Measurements from ENCODE around the gene PTPN3. TPM values are rescaled to one million over a fixed set of nuclear protein-coding genes. Genes with fewer than 3 reads are reported as not detected.
"Not testable (repeated sequence)": the region's sequence is repeated elsewhere in the genome, so short reads cannot be mapped to it uniquely, and the experiment has no call there.

The PTPN3 gene, protein sequence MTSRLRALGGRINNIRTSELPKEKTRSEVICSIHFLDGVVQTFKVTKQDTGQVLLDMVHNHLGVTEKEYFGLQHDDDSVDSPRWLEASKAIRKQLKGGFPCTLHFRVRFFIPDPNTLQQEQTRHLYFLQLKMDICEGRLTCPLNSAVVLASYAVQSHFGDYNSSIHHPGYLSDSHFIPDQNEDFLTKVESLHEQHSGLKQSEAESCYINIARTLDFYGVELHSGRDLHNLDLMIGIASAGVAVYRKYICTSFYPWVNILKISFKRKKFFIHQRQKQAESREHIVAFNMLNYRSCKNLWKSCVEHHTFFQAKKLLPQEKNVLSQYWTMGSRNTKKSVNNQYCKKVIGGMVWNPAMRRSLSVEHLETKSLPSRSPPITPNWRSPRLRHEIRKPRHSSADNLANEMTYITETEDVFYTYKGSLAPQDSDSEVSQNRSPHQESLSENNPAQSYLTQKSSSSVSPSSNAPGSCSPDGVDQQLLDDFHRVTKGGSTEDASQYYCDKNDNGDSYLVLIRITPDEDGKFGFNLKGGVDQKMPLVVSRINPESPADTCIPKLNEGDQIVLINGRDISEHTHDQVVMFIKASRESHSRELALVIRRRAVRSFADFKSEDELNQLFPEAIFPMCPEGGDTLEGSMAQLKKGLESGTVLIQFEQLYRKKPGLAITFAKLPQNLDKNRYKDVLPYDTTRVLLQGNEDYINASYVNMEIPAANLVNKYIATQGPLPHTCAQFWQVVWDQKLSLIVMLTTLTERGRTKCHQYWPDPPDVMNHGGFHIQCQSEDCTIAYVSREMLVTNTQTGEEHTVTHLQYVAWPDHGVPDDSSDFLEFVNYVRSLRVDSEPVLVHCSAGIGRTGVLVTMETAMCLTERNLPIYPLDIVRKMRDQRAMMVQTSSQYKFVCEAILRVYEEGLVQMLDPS
- polyA plus RNA-seq (15.9 to 20.6 TPM (median 19.9 TPM) in 3 replicates), polyA minus RNA-seq (24.3 to 36.2 TPM (median 33.0 TPM) in 3 replicates)
- 8.3 TPM for polyA plus RNA-seq (2011; ENCODE audit: low read depth)
- 15.4 and 21.3 TPM in 2 replicates for polyA plus RNA-seq (2011; cell fraction: cytosol; rRNA removed)
- polyA plus RNA-seq (2011; cell fraction: nucleus; rRNA removed), result 34.5 and 35.5 TPM in 2 replicates
- 13.4 and 15.9 TPM in 2 replicates for polyA plus RNA-seq (2012; ENCODE audit: low replicate concordance)
- polyA minus RNA-seq (2011; cell fraction: cytosol; rRNA and poly(A)+ RNA removed), result 17.8 TPM
- polyA minus RNA-seq (2011; cell fraction: nucleus; rRNA and poly(A)+ RNA removed), result 23.1 and 35.5 TPM in 2 replicates

DNA sequence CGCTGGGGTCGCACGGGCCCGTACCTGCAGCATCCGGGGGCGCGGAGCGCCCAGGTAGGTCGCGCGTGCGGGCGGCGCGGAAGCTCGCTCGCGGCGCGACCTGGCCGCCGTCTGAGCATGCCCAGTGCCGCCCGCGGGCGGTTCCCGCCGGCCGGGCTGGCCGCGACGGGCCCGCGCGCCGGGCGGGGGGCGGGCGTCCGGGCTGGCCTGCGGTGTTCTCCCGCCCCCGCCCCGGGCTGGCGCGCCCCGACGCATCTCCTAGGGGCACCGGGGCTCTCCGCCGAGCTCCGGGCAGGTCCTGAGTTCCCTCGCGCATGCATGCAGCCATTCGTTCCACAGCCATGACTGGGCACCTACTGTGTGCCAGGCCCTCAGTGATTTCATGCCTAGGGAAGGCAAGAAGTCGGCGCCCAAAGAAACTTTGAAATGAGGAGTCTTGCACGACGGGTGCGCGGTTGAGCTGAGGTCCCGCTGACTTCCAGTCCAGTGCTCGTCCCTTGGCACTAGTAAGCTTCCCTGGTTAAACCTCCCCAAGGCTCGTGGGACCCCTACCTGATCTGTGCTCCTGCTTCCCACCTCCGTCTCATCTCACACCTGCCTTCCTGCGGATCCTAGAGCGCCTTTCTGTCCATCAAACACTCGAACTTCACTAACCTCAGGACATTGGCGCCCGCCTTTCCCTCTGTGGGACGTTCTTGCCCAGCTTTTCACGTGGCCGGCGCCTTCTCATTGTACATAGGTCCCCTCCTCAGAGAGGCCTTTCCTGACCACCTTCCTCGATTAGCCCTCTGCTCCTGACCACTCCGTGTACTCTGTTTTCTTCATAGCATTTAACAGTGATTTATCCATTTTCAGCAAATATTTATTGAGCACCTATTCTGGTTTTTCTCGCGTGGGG is at the start of gene PTPN3:
PTPN3 (minus strand) TSS at position 113 of the 898 bp plus-strand sequence. CDS start 34,873 bp downstream, outside the sequence.
- dilution Hi-C loops (cut with MboI; ENCODE audit: extremely low pct_ligation_motif_present, low sequenced_read_pairs), result no loop called here
- no peaks in the 10 kb centered on the region for H3K9me3 ChIP-seq (ENCODE audit: control insufficient read depth, low read depth, low read length)
- H4K20me1 ChIP-seq (ENCODE audit: control insufficient read depth, extremely low read depth, insufficient read depth, low read length), result no peaks in the 10 kb centered on the region
- H3K79me2 ChIP-seq (ENCODE audit: control insufficient read depth, insufficient read depth, low read length), result peaks cover 42% of the 10 kb centered on the region
- peaks cover 4 to 14% of the 10 kb centered on the region in 2 experiments for H3K36me3 ChIP-seq (ENCODE audit: control insufficient read depth in 2 of 2, extremely low read depth in 1 of 2, insufficient read depth in 2 of 2, low read length in 2 of 2)
- peak within 1 kb of the TSS; percentile 71 for H3K27ac ChIP-seq (ENCODE audit: control insufficient read depth, insufficient read depth, low read length)
- peaks cover 3% of the 10 kb centered on the region for H3K9me1 ChIP-seq (ENCODE audit: control insufficient read depth, extremely low read depth, insufficient read depth, low read length)
- peak within 1 kb of the TSS; percentile 77 for H3K9ac ChIP-seq (ENCODE audit: control insufficient read depth, extremely low read depth, insufficient read depth, low read length)
- FAIRE-seq (peak; percentile 29), DNase-seq (ENCODE audit: low read depth, low spot score) (no peak)
- H3K27me3 ChIP-seq (ENCODE audit: control insufficient read depth, extremely low read depth, insufficient read depth, low read length), result peaks cover 5% of the 10 kb centered on the region
- H3K4me2 ChIP-seq (ENCODE audit: control insufficient read depth, extremely low read depth, insufficient read depth, low read depth, low read length), result peak within 1 kb of the TSS; percentile 99
- H2AFZ ChIP-seq (ENCODE audit: control insufficient read depth, low read length), result peak within 1 kb of the TSS; percentile 84
- H3K4me3 ChIP-seq (ENCODE audit: control insufficient read depth in 2 of 3, extremely low read depth in 1 of 3, insufficient read depth in 2 of 3, low read depth in 1 of 3, low read length in 3 of 3), result peak within 1 kb of the TSS; percentile 45 to 93 (median 82)
- H3K4me1 ChIP-seq (ENCODE audit: control insufficient read depth, extremely low read depth, insufficient read depth, low read length), result peaks cover 30% of the 10 kb centered on the region
- TF ChIP-seq, protein P1, sequence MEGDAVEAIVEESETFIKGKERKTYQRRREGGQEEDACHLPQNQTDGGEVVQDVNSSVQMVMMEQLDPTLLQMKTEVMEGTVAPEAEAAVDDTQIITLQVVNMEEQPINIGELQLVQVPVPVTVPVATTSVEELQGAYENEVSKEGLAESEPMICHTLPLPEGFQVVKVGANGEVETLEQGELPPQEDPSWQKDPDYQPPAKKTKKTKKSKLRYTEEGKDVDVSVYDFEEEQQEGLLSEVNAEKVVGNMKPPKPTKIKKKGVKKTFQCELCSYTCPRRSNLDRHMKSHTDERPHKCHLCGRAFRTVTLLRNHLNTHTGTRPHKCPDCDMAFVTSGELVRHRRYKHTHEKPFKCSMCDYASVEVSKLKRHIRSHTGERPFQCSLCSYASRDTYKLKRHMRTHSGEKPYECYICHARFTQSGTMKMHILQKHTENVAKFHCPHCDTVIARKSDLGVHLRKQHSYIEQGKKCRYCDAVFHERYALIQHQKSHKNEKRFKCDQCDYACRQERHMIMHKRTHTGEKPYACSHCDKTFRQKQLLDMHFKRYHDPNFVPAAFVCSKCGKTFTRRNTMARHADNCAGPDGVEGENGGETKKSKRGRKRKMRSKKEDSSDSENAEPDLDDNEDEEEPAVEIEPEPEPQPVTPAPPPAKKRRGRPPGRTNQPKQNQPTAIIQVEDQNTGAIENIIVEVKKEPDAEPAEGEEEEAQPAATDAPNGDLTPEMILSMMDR (optimal IDR thresholded peaks at IDR 0.05 in 1 of 3, IDR thresholded peaks at IDR 0.05 in 1 of 3, conservative IDR thresholded peaks at IDR 0.05 in 1 of 3; ENCODE audit: extremely low read depth in 1 of 3, insufficient read depth in 2 of 3, low read length in 3 of 3), result no peak
- TF ChIP-seq EZH2 (IDR thresholded peaks at IDR 0.05; ENCODE audit: low read length), result no peak

DNA sequence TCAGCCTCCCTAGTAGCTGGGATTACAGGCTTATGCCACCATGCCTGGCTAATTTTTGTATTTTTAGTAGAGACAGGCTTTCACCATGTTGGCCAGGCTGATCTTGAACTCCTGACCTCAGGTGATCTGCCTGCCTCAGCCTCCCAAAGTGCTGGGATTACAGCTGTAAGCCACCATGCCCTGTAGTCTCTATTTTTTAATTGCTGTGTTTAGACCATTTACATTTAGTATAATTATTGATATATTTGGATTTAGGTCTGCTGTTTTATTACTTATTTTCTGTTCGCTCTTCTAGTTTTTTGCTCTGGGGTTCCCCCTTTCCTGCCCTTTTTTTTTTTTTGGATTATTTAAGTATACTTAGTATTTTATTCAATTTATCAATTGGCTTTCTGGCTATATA is 46.8 kb upstream of the PTPN3 start:
- H3K27me3 ChIP-seq (ENCODE audit: control insufficient read depth, extremely low read depth, insufficient read depth, low read length); H2AFZ ChIP-seq (ENCODE audit: control insufficient read depth, low read length); H3K9ac ChIP-seq (ENCODE audit: control insufficient read depth, extremely low read depth, insufficient read depth, low read length); H3K79me2 ChIP-seq (ENCODE audit: control insufficient read depth, insufficient read depth, low read length); H3K9me1 ChIP-seq (ENCODE audit: control insufficient read depth, extremely low read depth, insufficient read depth, low read length); H4K20me1 ChIP-seq (ENCODE audit: control insufficient read depth, extremely low read depth, insufficient read depth, low read length); H3K4me3 ChIP-seq (ENCODE audit: control insufficient read depth in 2 of 3, extremely low read depth in 1 of 3, insufficient read depth in 2 of 3, low read depth in 1 of 3, low read length in 3 of 3); H3K27ac ChIP-seq (ENCODE audit: control insufficient read depth, insufficient read depth, low read length); dilution Hi-C loops (cut with MboI; ENCODE audit: extremely low pct_ligation_motif_present, low sequenced_read_pairs); H3K4me2 ChIP-seq (ENCODE audit: control insufficient read depth, extremely low read depth, insufficient read depth, low read depth, low read length); H3K36me3 ChIP-seq (ENCODE audit: control insufficient read depth in 2 of 2, extremely low read depth in 1 of 2, insufficient read depth in 2 of 2, low read length in 2 of 2); DNase-seq (ENCODE audit: low read depth, low spot score); H3K4me1 ChIP-seq (ENCODE audit: control insufficient read depth, extremely low read depth, insufficient read depth, low read length); H3K9me3 ChIP-seq (ENCODE audit: control insufficient read depth, low read depth, low read length); FAIRE-seq: not testable (repeated sequence)
